ENCODE results near the gene RPL3. TPM values are rescaled to one million over a fixed set of nuclear protein-coding genes. Genes with fewer than 3 reads are reported as not detected.

Gene RPL3
- total RNA-seq, 1 donor from 2014 or later, result 1,736 TPM

GRCh38 chr22:39265143-39265886 lies 54.1 kb downstream of the RPL3 start:
- intact Hi-C loops (cut with micrococcal nuclease), result no loop called here

GRCh38 chr22:39264349-39265038 lies 54.9 kb downstream of the RPL3 start:
- intact Hi-C loops (cut with micrococcal nuclease), result no loop called here

- intact Hi-C loops (cut with micrococcal nuclease), result no loop called here
Observed at GRCh38 chr22:39263626-39264348, 55.6 kb downstream of the RPL3 start.

Other genes starting within 250 kb of the RPL3 start
- gene APOBEC3G, start 242.3 kb downstream of the RPL3 start, total RNA-seq, result 72.5 and 75.8 TPM in 2 replicates
- 19.3 and 20.0 TPM in 2 replicates for gene APOBEC3H, start 222.4 kb downstream of the RPL3 start, total RNA-seq
- gene CBX7, start 166.9 kb downstream of the RPL3 start, total RNA-seq, result 10.1 and 10.5 TPM in 2 replicates
- 0.30 and 0.48 TPM in 2 replicates for gene PDGFB, start 74.6 kb downstream of the RPL3 start, total RNA-seq
- 0.30 and 0.32 TPM in 2 replicates for gene SYNGR1, start 30.4 kb upstream of the RPL3 start, total RNA-seq
- gene TAB1, start 80.2 kb upstream of the RPL3 start, total RNA-seq, result 30.8 and 33.5 TPM in 2 replicates
- gene MGAT3, start 137.4 kb upstream of the RPL3 start, total RNA-seq, result 1.5 and 2.1 TPM in 2 replicates
- 39.4 and 41.8 TPM in 2 replicates for gene MIEF1, start 182.7 kb upstream of the RPL3 start, total RNA-seq
- gene ATF4, start 200.9 kb upstream of the RPL3 start, total RNA-seq, result 277 and 284 TPM in 2 replicates
- 67.1 and 67.7 TPM in 2 replicates for gene RPS19BP1, start 213.1 kb upstream of the RPL3 start, total RNA-seq

All from T-helper 2 cell treated with Interferon-gamma antibody and Interleukin-4, amounts not matched to agents 100 ng/mL and 5 ng/mL, for 36 hours (primary cell).